ENCODE results near the gene TMEM145.
"Not testable (repeated sequence)": the region's sequence is repeated elsewhere in the genome, so short reads cannot be mapped to it uniquely, and the experiment has no call there.

TMEM145 gene

DNA sequence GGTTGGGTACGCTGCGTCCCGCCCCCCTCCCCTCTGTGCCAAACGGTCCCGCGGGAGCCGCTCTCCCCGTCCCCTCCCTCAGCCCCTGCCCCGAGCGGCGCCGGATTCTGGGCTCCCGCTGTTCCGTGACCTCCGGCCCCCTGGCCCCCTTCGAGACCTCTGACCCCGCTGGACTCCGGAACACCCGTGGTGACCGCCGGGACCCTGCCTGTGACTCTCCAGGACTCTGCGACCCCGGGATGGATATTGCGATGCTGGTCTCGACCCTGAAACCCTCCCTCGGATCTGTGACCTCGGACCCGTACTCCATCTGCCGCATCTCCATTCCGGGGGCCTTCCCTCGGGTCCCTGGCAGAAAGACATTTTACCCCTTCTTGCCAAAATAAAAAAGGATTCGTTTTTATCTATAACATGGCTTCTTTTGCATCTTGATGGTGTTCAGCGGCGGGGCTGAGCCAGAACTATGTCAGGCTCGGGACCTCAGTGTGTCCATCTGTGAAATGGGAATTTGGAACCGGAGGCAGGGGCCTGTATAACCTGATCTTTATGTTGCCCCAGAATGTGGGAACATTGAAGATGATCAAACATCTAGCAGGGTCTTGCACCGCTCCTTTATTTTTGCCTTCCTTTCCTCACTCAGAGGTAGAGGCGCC lies 11.7 kb downstream of the TMEM145 start:
- peaks cover 11 to 16% of the 10 kb centered on the region in 2 donors for H3K27me3 Mint-ChIP-seq
- no peak for DNase-seq
- no peak for ATAC-seq (replicated peaks)
- H3K27ac Mint-ChIP-seq = peak overlapping the region; percentile 91
- peaks cover 4% of the 10 kb centered on the region in 2 donors for H3K36me3 Mint-ChIP-seq
- H3K9me3 Mint-ChIP-seq = no peaks in the 10 kb centered on the region
- peak overlapping the region; percentile 93 to 96 for H3K4me3 Mint-ChIP-seq
- H3K4me1 Mint-ChIP-seq = peaks cover 29 to 45% of the 10 kb centered on the region in 2 donors

DNA sequence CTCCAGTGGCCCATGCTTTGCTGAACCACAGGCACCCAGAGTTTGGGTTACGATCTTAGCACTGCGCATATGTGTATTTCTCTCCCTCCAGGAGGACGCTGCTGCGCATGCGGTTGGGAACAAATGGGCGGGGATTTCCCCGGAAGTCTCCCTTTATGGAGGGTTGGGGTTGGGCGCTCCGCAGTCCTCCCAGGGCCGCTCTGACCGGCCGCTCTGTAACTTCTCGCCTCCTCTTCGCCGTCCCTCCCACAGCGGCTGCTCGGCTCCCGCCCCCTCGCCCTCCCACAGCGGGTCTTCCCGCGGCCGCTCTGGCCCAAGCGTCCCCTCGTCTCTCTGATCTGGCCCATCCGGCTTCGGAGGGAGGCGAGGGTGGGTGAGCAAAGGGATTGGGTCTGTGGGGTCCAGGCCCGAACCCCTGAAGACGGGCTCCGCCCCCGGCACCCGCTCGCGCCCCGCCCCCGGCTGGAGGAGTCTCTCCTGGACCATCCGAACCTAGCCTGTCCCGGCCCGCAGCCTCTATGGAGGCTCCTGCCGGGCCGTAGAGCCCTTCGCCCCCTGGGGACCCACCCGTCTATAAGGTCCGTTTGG lies 12.3 kb downstream of the TMEM145 start, which contains the start of gene MEGF8:
MEGF8 (plus strand) TSS at position 328 of the 588 bp plus-strand sequence. CDS start 609 bp downstream, outside the sequence.
- ATAC-seq (replicated peaks) (peak; percentile 94 to 96), DNase-seq (peak; percentile 98)
- H3K4me3 Mint-ChIP-seq = peak within 1 kb of the TSS; percentile 93 to 96
- peaks cover 29 to 45% of the 10 kb centered on the region in 2 donors for H3K4me1 Mint-ChIP-seq
- H3K9me3 Mint-ChIP-seq = no peaks in the 10 kb centered on the region
- peak within 1 kb of the TSS; percentile 91 for H3K27ac Mint-ChIP-seq
- H3K36me3 Mint-ChIP-seq = peaks cover 4% of the 10 kb centered on the region in 2 donors
- H3K27me3 Mint-ChIP-seq = peaks cover 11 to 16% of the 10 kb centered on the region in 2 donors

DNA sequence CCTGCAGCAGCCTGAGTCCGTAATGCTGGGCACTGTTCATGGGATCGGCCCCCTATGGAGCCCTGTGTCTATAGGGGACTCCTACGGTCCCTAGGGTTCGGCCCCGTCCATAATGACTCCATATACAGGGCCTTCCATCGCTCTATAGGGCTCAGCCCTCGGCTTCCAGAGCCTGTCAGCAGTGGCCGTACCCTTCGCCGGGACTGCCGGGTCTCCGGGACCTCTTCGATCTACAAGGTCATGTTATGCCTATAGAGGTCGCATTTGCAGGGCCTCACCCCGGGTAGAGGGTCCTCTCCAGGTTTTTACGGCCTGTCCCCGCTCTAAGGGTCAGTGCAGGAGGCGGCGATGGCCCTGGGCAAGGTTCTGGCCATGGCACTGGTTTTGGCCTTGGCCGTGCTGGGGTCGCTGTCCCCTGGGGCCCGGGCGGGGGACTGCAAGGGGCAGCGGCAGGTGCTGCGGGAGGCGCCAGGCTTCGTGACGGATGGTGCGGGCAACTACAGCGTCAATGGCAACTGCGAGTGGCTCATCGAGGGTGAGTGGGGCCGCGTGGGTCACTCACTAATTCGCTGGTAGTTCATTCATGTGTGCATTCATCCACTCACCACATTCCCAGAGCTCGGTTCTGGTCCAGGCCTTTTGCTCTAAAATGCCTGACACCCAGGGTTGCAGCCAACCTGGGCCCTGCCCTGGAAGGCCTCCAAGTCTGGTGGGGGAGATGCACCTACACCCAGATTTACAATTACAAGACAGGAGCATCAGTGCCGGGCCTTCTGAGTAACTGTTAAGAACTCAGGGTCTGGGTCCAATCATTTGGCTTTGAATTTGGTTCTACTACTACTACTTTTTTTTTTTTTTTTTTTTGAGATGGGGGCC lies 13.0 kb downstream of the TMEM145 start:
- H3K27ac Mint-ChIP-seq = peak overlapping the region; percentile 91
- H3K36me3 Mint-ChIP-seq = peaks cover 4% of the 10 kb centered on the region in 2 donors
- H3K4me3 Mint-ChIP-seq = peak overlapping the region; percentile 93 to 96
- peaks cover 29 to 45% of the 10 kb centered on the region in 2 donors for H3K4me1 Mint-ChIP-seq
- H3K27me3 Mint-ChIP-seq = peaks cover 11 to 16% of the 10 kb centered on the region in 2 donors
- H3K9me3 Mint-ChIP-seq = no peaks in the 10 kb centered on the region
- ATAC-seq (replicated peaks) (peak; percentile 31 to 33), DNase-seq (peak; percentile 29)

DNA sequence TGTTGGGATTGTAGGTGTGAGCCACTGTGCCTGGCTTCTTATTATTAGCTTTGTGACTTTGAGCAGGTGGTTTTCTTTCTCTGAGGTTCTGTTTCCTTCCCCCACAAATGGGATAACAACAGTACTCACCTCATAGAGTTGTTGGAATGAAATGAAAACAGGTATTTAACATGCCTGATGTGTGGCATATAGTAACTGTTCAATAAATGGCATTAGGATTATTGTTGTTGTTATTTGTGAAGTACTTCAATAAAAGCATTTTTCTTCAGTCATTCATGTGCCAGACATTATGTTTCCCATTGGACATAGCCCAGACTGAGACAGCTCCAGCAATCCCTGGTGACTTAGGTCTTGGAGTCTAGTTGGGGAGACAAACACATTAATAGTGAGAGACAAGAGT lies 13.9 kb downstream of the TMEM145 start:
- no peaks in the 10 kb centered on the region for H3K9me3 Mint-ChIP-seq
- DNase-seq (no peak), ATAC-seq (replicated peaks) (no peak)
- peak overlapping the region; percentile 93 to 96 for H3K4me3 Mint-ChIP-seq
- peaks cover 29 to 45% of the 10 kb centered on the region in 2 donors for H3K4me1 Mint-ChIP-seq
- H3K27ac Mint-ChIP-seq = no peak overlapping the region
- H3K36me3 Mint-ChIP-seq = peaks cover 4% of the 10 kb centered on the region in 2 donors
- H3K27me3 Mint-ChIP-seq = peaks cover 11 to 16% of the 10 kb centered on the region in 2 donors

DNA sequence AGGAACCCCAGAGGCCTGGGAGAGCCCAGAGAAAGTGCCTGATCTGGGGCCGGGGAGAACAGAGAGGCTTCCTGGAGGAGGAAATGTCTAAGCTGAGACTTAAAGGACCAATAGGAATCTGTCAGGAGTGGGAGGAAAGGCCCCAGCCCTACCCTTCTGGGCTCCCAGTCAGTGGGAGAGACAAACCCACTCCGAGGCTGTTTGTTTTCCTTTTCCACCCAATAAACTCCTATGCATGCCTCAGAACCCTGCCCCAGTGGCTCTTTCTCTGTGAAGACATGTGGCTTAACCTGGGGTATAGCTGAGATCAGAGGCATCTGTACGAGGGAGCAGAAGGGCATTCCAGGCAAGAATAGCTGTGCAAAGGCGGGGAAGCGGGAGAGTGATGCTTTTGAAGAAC lies 14.3 kb downstream of the TMEM145 start:
- H3K27ac Mint-ChIP-seq = no peak overlapping the region
- no peak for DNase-seq

DNA sequence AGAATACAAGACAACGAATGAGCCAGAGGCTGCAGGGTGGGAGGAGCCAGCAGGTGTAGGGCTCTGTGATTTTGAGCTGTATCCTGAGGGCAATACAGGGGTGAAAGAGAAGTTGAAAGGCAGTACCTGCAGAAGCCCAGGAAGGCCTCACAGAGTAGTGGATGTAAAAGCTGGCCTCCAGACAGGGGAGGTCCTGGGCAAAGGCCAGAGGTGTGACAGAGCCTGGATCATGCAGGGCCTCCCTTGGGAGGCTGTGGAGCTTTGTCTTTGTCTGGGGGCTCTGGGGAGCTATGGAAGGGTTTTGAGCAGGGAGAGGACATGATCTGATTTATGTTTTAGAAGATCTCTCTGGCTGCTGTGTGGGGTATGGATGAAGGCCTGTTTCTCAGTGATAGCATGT lies 15.0 kb downstream of the TMEM145 start:
- peaks cover 4% of the 10 kb centered on the region in 2 donors for H3K36me3 Mint-ChIP-seq
- H3K4me1 Mint-ChIP-seq = peaks cover 29 to 45% of the 10 kb centered on the region in 2 donors
- H3K9me3 Mint-ChIP-seq = no peaks in the 10 kb centered on the region
- H3K27ac Mint-ChIP-seq = no peak overlapping the region
- no peak overlapping the region for H3K4me3 Mint-ChIP-seq
- H3K27me3 Mint-ChIP-seq = peaks cover 6% of the 10 kb centered on the region in 2 donors
- ATAC-seq (replicated peaks) (no peak), DNase-seq (no peak)

More for the DNA sequence above, 14.3 kb downstream of the TMEM145 start:
- ATAC-seq (replicated peaks) = no peak
- Mint-ChIP-seq H3K36me3 (peaks cover 4% of the 10 kb centered on the region in 2 donors), H3K27me3 (peaks cover 8 to 12% of the 10 kb centered on the region in 2 donors), H3K4me1 (peaks cover 29 to 45% of the 10 kb centered on the region in 2 donors), H3K4me3 (no peak overlapping the region), H3K9me3 (no peaks in the 10 kb centered on the region)

DNA sequence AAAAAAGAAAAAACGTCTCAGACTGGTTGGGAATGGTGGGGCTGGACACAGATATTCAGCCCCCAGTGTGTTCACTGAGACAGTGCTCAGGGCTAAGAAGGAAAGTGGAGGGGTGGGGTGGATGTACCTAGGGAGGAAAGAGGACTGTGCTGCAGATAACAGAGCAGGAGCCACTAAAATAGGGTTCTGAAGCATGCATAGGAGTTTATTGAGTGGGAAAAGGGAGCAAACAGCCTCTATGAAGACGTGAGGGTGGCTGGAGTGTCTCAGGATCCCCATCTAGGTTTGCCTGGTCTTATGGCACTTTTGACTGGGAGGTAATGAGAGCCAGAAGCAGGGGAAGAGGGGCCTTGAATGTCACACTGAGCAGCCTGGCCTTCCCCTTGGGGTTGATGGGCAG lies 15.7 kb downstream of the TMEM145 start:
- Mint-ChIP-seq H3K27ac (peak overlapping the region; percentile 65), H3K4me1 (peaks cover 29 to 45% of the 10 kb centered on the region in 2 donors), H3K9me3 (no peaks in the 10 kb centered on the region), H3K36me3 (peaks cover 4% of the 10 kb centered on the region in 2 donors), H3K27me3 (peaks cover 6% of the 10 kb centered on the region in 2 donors), H3K4me3 (no peak overlapping the region)
- ATAC-seq (replicated peaks) (no peak), DNase-seq (no peak)

DNA sequence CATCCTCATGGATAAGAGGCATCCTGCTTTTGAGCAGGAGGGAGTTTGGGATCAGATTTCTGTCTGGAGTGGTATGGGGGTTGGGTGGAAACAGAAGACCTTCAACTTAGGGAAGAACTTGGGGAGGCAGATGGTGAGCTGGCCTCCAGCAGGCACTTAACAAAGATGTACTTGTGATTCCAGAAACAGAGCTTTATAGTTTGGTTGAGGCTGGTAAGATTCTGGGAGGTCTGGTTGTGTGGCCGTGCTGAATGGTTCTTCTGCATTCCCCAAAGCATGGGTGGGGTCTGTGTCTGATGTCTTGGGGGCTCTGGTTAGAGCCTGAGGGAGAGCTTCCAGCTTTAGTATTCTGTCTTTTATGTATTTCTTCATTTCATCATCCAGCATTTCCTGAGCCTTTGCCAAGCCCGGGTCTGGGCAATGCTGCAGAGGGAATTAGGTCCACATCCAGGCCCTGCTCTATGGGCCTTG lies 17.2 kb downstream of the TMEM145 start:
- Mint-ChIP-seq H3K4me1 (peaks cover 24 to 37% of the 10 kb centered on the region in 2 donors), H3K4me3 (no peak overlapping the region), H3K9me3 (no peaks in the 10 kb centered on the region), H3K27me3 (peaks cover 0 to under 1% of the 10 kb centered on the region in 2 donors), H3K27ac (no peak overlapping the region), H3K36me3 (peaks cover 0 to under 1% of the 10 kb centered on the region in 2 donors)
- ATAC-seq (replicated peaks) (no peak), DNase-seq (no peak)

DNA sequence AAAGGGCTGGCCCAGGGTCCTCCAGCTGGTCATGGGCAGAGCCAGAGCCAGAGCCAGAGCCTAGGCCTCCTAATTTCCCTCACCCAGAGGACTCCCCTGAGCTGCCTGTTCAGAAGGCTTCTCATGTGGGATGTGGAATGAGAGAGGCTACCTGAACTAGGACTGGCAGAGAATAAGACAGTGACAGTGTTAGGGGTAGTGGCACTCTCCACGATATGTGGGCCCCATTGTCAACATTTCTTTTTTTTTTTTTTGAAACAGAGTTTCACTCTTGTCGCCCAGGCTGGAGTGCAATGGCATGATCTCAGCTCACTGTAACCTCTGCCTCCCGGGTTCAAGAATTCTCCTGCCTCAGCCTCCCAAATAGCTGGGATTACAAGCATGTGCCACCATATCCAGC lies 18.2 kb downstream of the TMEM145 start:
- peaks cover 24 to 31% of the 10 kb centered on the region in 2 donors for H3K4me1 Mint-ChIP-seq
- ATAC-seq (replicated peaks); H3K36me3 Mint-ChIP-seq; H3K4me3 Mint-ChIP-seq; DNase-seq; H3K9me3 Mint-ChIP-seq; H3K27ac Mint-ChIP-seq; H3K27me3 Mint-ChIP-seq: not testable (repeated sequence)

DNA sequence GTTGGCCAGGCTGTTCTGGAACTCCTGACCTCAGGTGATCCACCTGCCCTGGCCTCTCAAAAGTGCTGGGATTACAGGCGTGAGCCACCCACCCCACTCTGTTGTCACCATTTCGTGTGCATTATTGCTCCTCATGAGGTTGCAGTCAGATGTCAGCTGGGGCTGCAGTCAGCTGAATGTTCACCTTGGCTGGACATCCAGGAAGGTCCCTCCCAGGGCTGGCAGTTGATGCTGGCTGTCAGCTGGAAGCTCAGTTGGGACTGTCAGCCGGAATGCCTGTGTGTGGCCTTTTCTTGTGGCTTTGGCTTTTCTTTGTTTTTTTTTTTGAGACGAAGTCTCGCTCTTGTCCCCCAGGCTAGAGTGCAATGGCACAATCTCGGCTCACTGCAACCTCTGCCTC lies 18.9 kb downstream of the TMEM145 start:
- H3K27ac Mint-ChIP-seq = no peak overlapping the region
- no peaks in the 10 kb centered on the region for H3K27me3 Mint-ChIP-seq
- DNase-seq (no peak), ATAC-seq (replicated peaks) (no peak)
- no peak overlapping the region for H3K4me3 Mint-ChIP-seq
- H3K36me3 Mint-ChIP-seq = no peaks in the 10 kb centered on the region
- H3K4me1 Mint-ChIP-seq = peaks cover 18 to 24% of the 10 kb centered on the region in 2 donors
- no peaks in the 10 kb centered on the region for H3K9me3 Mint-ChIP-seq

DNA sequence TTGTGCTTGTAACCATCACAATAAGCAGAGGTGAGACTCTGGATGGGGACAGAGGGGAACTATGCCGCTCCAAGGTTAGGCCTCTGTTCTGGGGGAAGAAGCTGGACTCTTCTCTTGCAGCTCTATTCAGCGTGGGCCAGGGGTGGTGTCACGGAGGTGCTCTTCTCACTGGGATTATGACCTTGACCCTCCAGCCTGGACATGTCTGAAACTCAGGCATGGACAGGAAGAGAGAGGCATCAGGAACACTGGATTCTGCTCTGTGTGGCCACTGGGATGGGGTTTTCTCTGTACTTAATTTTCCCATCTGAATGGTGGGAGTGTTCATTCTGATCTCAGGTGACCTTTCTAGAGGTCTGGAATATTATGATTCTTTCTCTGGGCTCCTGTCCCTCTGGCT lies 19.9 kb downstream of the TMEM145 start:
- Mint-ChIP-seq H3K4me3 (no peak overlapping the region), H3K9me3 (no peaks in the 10 kb centered on the region), H3K36me3 (no peaks in the 10 kb centered on the region), H3K4me1 (peaks cover 13 to 14% of the 10 kb centered on the region in 2 donors), H3K27ac (no peak overlapping the region), H3K27me3 (no peaks in the 10 kb centered on the region)
- ATAC-seq (replicated peaks) (no peak), DNase-seq (no peak)

DNA sequence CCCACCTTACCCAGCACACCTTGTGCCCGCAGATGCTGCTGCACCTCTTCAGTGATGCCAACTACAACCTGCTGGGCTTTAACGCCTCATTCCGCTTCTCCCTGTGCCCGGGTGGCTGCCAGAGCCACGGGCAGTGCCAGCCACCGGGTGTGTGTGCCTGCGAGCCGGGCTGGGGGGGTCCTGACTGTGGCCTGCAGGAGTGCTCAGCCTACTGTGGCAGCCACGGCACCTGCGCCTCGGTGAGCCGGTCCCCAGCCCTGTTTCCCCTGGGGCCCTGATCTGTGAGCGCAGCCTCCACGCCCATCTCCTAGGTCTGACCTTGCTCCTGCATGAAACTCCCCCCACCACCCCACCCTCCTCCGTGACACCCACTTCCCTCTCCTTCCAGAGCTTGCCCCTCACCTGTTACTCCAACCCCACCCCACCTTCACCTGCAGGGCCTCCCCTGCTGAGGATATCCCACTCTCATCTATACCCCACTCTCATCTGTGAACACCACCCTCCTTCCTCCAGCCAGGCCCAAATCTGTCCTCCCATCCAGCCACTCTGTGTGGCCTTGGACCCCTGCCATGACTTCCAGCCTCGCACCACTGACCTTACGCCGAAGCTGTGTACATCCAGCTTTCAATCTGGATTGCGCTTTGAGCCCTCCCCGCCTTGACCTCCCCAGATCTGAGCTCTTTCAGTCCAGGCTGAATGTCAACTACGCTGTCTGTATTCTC lies 21.0 kb downstream of the TMEM145 start:
- Mint-ChIP-seq H3K27ac (no peak overlapping the region), H3K36me3 (peaks cover 0 to 4% of the 10 kb centered on the region in 2 donors), H3K4me3 (no peak overlapping the region)

DNA sequence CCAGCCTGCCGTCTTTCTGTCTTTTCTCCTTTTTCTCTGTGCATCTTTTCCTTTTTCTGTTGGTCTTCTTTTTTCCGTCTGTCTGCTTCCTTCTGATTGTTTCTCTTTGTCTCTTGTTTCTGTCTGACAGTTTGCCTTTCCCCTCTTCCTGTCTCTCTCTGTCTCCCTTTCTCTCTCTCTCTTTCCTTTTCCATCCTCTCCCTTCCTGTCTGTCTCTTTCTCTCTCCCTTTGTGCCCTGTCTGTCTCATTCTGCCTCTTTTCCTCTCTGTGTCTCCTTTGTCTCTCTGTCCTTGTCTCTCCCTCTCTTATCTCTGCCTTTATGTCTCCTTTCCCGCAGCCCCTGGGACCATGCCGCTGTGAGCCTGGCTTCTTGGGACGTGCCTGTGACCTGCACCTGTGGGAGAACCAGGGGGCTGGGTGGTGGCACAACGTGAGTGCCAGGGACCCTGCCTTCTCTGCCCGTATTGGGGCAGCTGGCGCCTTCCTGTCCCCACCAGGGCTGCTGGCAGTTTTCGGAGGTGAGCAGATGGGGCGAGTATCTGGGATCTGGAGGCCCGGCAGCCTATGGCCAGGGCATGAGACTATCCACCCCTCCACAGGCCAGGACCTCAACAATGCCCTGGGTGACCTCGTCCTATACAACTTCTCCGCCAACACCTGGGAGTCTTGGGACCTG lies 21.7 kb downstream of the TMEM145 start:
- no peak for DNase-seq
- peaks cover 0 to 8% of the 10 kb centered on the region in 2 donors for H3K36me3 Mint-ChIP-seq
- H3K27ac Mint-ChIP-seq = no peak overlapping the region
- no peaks in the 10 kb centered on the region for H3K27me3 Mint-ChIP-seq
- H3K4me3 Mint-ChIP-seq = no peak overlapping the region
- H3K4me1 Mint-ChIP-seq = peaks cover 0 to 1% of the 10 kb centered on the region in 2 donors
- ATAC-seq (replicated peaks) = no peak
- H3K9me3 Mint-ChIP-seq = no peaks in the 10 kb centered on the region

More for the DNA sequence above, 21.0 kb downstream of the TMEM145 start:
- Mint-ChIP-seq H3K4me1 (peaks cover 3% of the 10 kb centered on the region in 2 donors), H3K9me3 (no peaks in the 10 kb centered on the region), H3K27me3 (no peaks in the 10 kb centered on the region)
- ATAC-seq (replicated peaks) = no peak
- no peak for DNase-seq

All from stimulated activated naive B cell treated with anti-CD40 and anti-IgM and Interleukin-4, amounts not matched to agents 10 μg/mL and 1 μg/mL and 100 μg/mL, for 72 hours (primary cell).